AG08396 (cell line): ENCODE data around the gene SLC7A1.

Experiments used
- DNase-seq: peaks from one replicate; pipeline ENCODE4 v3.0.0; 2012; ENCODE audit warnings: low spot score, mixed read lengths

The SLC7A1 gene

GRCh38 chr13:29561918-29562317, 33.6 kb downstream of the SLC7A1 start:
- no peak for DNase-seq

GRCh38 chr13:29556742-29557141, 38.7 kb downstream of the SLC7A1 start:
- no peak for DNase-seq

GRCh38 chr13:29551214-29551613, 44.3 kb downstream of the SLC7A1 start:
- DNase-seq = no peak

GRCh38 chr13:29550430-29550988, 45.0 kb downstream of the SLC7A1 start:
- DNase-seq = no peak

- no peak for DNase-seq
These were observed 46.8 kb downstream of the SLC7A1 start for GRCh38 chr13:29548722-29549121.

- DNase-seq = no peak
These were observed 48.3 kb downstream of the SLC7A1 start for GRCh38 chr13:29547153-29547552.

- no peak for DNase-seq
These were observed 48.8 kb downstream of the SLC7A1 start for GRCh38 chr13:29546662-29547061.

GRCh38 chr13:29545988-29546387, 49.5 kb downstream of the SLC7A1 start:
- no peak for DNase-seq

- no peak for DNase-seq
These were observed 52.0 kb downstream of the SLC7A1 start for GRCh38 chr13:29543230-29544215.

- DNase-seq = no peak
These were observed 53.1 kb downstream of the SLC7A1 start for GRCh38 chr13:29542381-29542780.

GRCh38 chr13:29541400-29541799, 54.1 kb downstream of the SLC7A1 start:
- DNase-seq = no peak

- no peak for DNase-seq
These were observed 54.7 kb downstream of the SLC7A1 start for GRCh38 chr13:29540799-29541198.

- no peak for DNase-seq
These were observed 55.2 kb downstream of the SLC7A1 start for GRCh38 chr13:29540334-29540733.

GRCh38 chr13:29539856-29540255, 55.6 kb downstream of the SLC7A1 start:
- no peak for DNase-seq

GRCh38 chr13:29538652-29539040, 56.8 kb downstream of the SLC7A1 start:
- DNase-seq = no peak

- no peak for DNase-seq
These were observed 57.5 kb downstream of the SLC7A1 start for GRCh38 chr13:29537736-29538651.

- DNase-seq = no peak
These were observed 58.6 kb downstream of the SLC7A1 start for GRCh38 chr13:29536853-29537252.

GRCh38 chr13:29535663-29536655, 59.5 kb downstream of the SLC7A1 start:
- no peak for DNase-seq

- DNase-seq = no peak
These were observed 61.4 kb downstream of the SLC7A1 start for GRCh38 chr13:29534083-29534482.

GRCh38 chr13:29532821-29533220, 62.7 kb downstream of the SLC7A1 start:
- DNase-seq = no peak

- no peak for DNase-seq
These were observed 63.4 kb downstream of the SLC7A1 start for GRCh38 chr13:29532116-29532515.
